A549 (cell line): ENCODE results near the gene B3GNT4.

Experiments used
- EP300 ChIP-seq, 2 experiments: fragments of >200 bp; sonication (Bioruptor Twin); formaldehyde crosslinking; IDR thresholded peaks; 2 replicates in 1 of 2; 3 replicates in 1 of 2; pipeline ENCODE4 v1.6.1; 2016 to 2017
- HOXB13 ChIP-seq: fragments of 250-450 bp; sonication (Bioruptor Pico); IDR thresholded peaks from 2 replicates; pipeline ENCODE4 v1.5.0; 2020; ENCODE audit warnings: low read depth, mild to moderate bottlenecking, moderate library complexity
- JUNB ChIP-seq: fragments of >200 bp; sonication (Bioruptor Twin); formaldehyde crosslinking; IDR thresholded peaks from 2 replicates; pipeline ENCODE4 v1.6.1; 2016
- MAX ChIP-seq: IDR thresholded peaks from 2 replicates; pipeline ENCODE4 v1.6.1; 2012
- MYC ChIP-seq: IDR thresholded peaks from 2 replicates; pipeline ENCODE4 v1.6.1; 2012; ENCODE audit warnings: mild to moderate bottlenecking, inconsistent platforms, low read length, improper control_type of control experiment, borderline replicate concordance
- POLR2A ChIP-seq: IDR thresholded peaks from 2 replicates; pipeline ENCODE4 v1.6.1; 2012; ENCODE audit warnings: mild to moderate bottlenecking, low read length
- POLR2AphosphoS2 ChIP-seq: conservative IDR thresholded peaks from 2 replicates; pipeline ENCODE4 v1.6.1; 2012; ENCODE audit warnings: low read length, improper control_type of control experiment, inconsistent platforms
- RCOR1 ChIP-seq: fragments of 150-350 bp; IDR thresholded peaks from 2 replicates; pipeline ENCODE4 v1.6.1; 2014; ENCODE audit warnings: antibody characterized with exemption, low read length, low read depth
- TFCP2L1 ChIP-seq: fragments of 250-450 bp; sonication (Bioruptor Pico); IDR thresholded peaks from 2 replicates; pipeline ENCODE4 v1.5.0; 2021; ENCODE audit warnings: mild to moderate bottlenecking
- USF2 ChIP-seq: fragments of 450-650 bp; IDR thresholded peaks from 2 replicates; pipeline ENCODE4 v1.6.1; 2014; ENCODE audit warnings: antibody characterized with exemption
- TF ChIP-seq, protein P1 (sequence below): fragments of >200 bp; sonication (Bioruptor Twin); formaldehyde crosslinking; IDR thresholded peaks from 3 replicates; pipeline ENCODE4 v1.5.1; 2016

DNA sequence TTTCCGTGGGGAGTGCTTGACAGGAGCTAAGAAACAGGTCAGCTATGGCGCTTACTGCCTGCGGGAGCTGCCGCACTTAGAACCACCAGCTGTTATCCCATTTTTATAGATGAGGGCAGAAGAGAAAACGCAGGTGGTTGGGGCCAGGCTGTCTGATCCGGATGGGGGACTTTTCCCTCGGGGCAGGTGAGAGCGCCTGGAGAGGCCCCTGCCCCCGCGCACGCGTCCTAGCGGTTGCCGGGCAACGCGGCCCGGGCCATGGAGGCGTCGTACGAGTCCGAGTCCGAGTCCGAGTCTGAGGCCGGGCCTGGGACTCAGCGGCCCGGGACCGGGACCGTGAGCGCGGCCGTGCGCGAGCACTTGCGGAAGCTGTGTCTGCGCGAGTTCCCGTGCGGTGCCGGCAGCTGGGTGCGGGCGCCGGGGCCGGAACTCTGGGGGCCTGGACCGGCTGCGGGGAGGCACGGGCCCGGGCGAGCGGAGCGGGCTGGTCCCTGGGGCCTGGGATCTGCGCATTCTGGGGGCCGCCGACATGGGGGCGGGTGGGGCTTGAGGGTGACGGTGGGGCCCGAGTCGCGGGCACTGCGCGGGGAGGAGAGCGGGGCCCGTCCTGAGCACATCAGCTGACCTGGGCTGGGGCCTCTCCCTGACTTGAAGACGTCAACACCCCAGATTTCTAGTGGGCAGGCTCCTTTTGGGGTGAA is 20.5 kb upstream of the B3GNT4 start, which contains the start of gene LRRC43:
- no peak for TF ChIP-seq HOXB13 (CRISPR knock-in tag)
- TF ChIP-seq, protein P1, sequence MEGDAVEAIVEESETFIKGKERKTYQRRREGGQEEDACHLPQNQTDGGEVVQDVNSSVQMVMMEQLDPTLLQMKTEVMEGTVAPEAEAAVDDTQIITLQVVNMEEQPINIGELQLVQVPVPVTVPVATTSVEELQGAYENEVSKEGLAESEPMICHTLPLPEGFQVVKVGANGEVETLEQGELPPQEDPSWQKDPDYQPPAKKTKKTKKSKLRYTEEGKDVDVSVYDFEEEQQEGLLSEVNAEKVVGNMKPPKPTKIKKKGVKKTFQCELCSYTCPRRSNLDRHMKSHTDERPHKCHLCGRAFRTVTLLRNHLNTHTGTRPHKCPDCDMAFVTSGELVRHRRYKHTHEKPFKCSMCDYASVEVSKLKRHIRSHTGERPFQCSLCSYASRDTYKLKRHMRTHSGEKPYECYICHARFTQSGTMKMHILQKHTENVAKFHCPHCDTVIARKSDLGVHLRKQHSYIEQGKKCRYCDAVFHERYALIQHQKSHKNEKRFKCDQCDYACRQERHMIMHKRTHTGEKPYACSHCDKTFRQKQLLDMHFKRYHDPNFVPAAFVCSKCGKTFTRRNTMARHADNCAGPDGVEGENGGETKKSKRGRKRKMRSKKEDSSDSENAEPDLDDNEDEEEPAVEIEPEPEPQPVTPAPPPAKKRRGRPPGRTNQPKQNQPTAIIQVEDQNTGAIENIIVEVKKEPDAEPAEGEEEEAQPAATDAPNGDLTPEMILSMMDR, result no peak
- TF ChIP-seq MAX, result 0 out of 2 replicates have a peak, but pooled peaks have one; percentile 25
- TF ChIP-seq POLR2A, result no peak
- TF ChIP-seq EP300 (IDR thresholded peaks at IDR 0.05), result no peak
- no peak for TF ChIP-seq RCOR1
- no peak for TF ChIP-seq MYC
- no peak for TF ChIP-seq TFCP2L1 (CRISPR knock-in tag)
- TF ChIP-seq POLR2AphosphoS2, result no peak
- no peak for TF ChIP-seq USF2
- TF ChIP-seq JUNB, result no peak
